WTC11 (cell line): ENCODE data around the gene SNTA1. TPM values are rescaled to one million over a fixed set of nuclear protein-coding genes. Genes with fewer than 3 reads are reported as not detected.

ENCODE experiments used
- ATAC-seq: fragments of 200-7000 bp; cut with Tn5 transposase; 2 replicates; pipeline ENCODE4 v1.10.0; 2021; ENCODE audit warnings: mild to moderate bottlenecking, moderate library complexity
- CTCF ChIA-PET: fragments of 300-600 bp; sonication (Branson Sonifier 250); formaldehyde crosslinking; loops from one replicate; lab custom pipeline; 2021; ENCODE audit warnings: antibody characterized with exemption; lab: Charles Lee
- POLR2A ChIA-PET: fragments of 350-600 bp; sonication (Branson Sonifier 250); formaldehyde crosslinking; loops from one replicate; lab custom pipeline; 2021; ENCODE audit warnings: antibody characterized with exemption; lab: Charles Lee
- DNase-seq: peaks from one replicate; pipeline ENCODE4 v3.0.0; 2021; ENCODE audit warnings: low spot score
- H3K27ac Mint-ChIP-seq: 2 replicates; pipeline ENCODE4 v1.8.0; 2021; ENCODE audit warnings: mixed read lengths
- H3K27me3 Mint-ChIP-seq: 2 replicates; pipeline ENCODE4 v1.8.0; 2021; ENCODE audit warnings: low read depth, mild to moderate bottlenecking, moderate library complexity, mixed read lengths
- H3K36me3 Mint-ChIP-seq: 2 replicates; pipeline ENCODE4 v1.8.0; 2021; ENCODE audit warnings: mixed read lengths
- H3K4me1 Mint-ChIP-seq: 2 replicates; pipeline ENCODE4 v1.8.0; 2022; ENCODE audit warnings: mixed read lengths
- H3K4me3 Mint-ChIP-seq: 2 replicates; pipeline ENCODE4 v1.8.0; 2021; ENCODE audit warnings: mild to moderate bottlenecking, moderate library complexity, mixed read lengths
- H3K9me3 Mint-ChIP-seq: 2 replicates; pipeline ENCODE4 v1.8.0; 2021; ENCODE audit warnings: mixed read lengths
- AFF4 ChIP-seq: sonication (generic); formaldehyde crosslinking; IDR thresholded peaks from 2 replicates; pipeline ENCODE4 v1.8.1; 2023; ENCODE audit warnings: mild to moderate bottlenecking, missing genetic modification reagents, borderline replicate concordance
- ARID4B ChIP-seq: sonication (generic); formaldehyde crosslinking; IDR thresholded peaks from 2 replicates; pipeline ENCODE4 v1.8.0; 2023; ENCODE audit warnings: missing genetic modification reagents, mild to moderate bottlenecking, borderline replicate concordance
- FOXJ3 ChIP-seq: sonication (generic); formaldehyde crosslinking; IDR thresholded peaks from 2 replicates; pipeline ENCODE4 v1.9.0; 2021; ENCODE audit warnings: missing genetic modification reagents, mild to moderate bottlenecking, borderline replicate concordance
- MAX ChIP-seq: sonication (generic); formaldehyde crosslinking; IDR thresholded peaks from 2 replicates; pipeline ENCODE4 v1.8.0; 2022; ENCODE audit warnings: mild to moderate bottlenecking, missing genetic modification reagents
- MXD4 ChIP-seq: fragments of 250-450 bp; sonication (Bioruptor Pico); IDR thresholded peaks from 2 replicates; pipeline ENCODE4 v1.8.0; 2021; ENCODE audit warnings: mild to moderate bottlenecking, moderate library complexity, borderline replicate concordance
- RELA ChIP-seq: sonication (generic); formaldehyde crosslinking; IDR thresholded peaks from 2 replicates; pipeline ENCODE4 v1.8.1; 2022; ENCODE audit warnings: missing genetic modification reagents, mild to moderate bottlenecking, borderline replicate concordance
- STAT6 ChIP-seq: sonication (generic); formaldehyde crosslinking; conservative IDR thresholded peaks from 2 replicates; pipeline ENCODE4 v1.8.1; 2023; ENCODE audit warnings: mild to moderate bottlenecking, low read depth, missing genetic modification reagents, moderate library complexity
- TEAD1 ChIP-seq: sonication (generic); formaldehyde crosslinking; IDR thresholded peaks from 2 replicates; pipeline ENCODE4 v1.8.0; 2022; ENCODE audit warnings: mild to moderate bottlenecking, missing genetic modification reagents
- USF2 ChIP-seq: sonication (generic); formaldehyde crosslinking; IDR thresholded peaks from 2 replicates; pipeline ENCODE4 v1.8.1; 2023; ENCODE audit warnings: mild to moderate bottlenecking, missing genetic modification reagents, moderate library complexity
- ZBTB43 ChIP-seq: sonication (generic); formaldehyde crosslinking; IDR thresholded peaks from 2 replicates; pipeline ENCODE4 v1.8.1; 2023; ENCODE audit warnings: mild to moderate bottlenecking, missing genetic modification reagents
- ZMAT4 ChIP-seq: fragments of 250-450 bp; sonication (Bioruptor Pico); IDR thresholded peaks from 2 replicates; pipeline ENCODE4 v1.9.0; 2021; ENCODE audit warnings: mild to moderate bottlenecking
- ZNF219 ChIP-seq: sonication (generic); formaldehyde crosslinking; IDR thresholded peaks from 2 replicates; pipeline ENCODE4 v1.8.0; 2023; ENCODE audit warnings: missing genetic modification reagents, mild to moderate bottlenecking, borderline replicate concordance
- ZNF232 ChIP-seq: sonication (generic); formaldehyde crosslinking; IDR thresholded peaks from 2 replicates; pipeline ENCODE4 v1.8.0; 2022; ENCODE audit warnings: mild to moderate bottlenecking, missing genetic modification reagents
- ZNF317 ChIP-seq: sonication (generic); formaldehyde crosslinking; IDR thresholded peaks from 2 replicates; pipeline ENCODE4 v1.8.1; 2023; ENCODE audit warnings: low read depth, mild to moderate bottlenecking, moderate library complexity, missing genetic modification reagents, borderline replicate concordance
- ZNF512 ChIP-seq: sonication (generic); formaldehyde crosslinking; IDR thresholded peaks from 2 replicates; pipeline ENCODE4 v1.8.1; 2022; ENCODE audit warnings: missing genetic modification reagents, borderline replicate concordance
- ZNF671 ChIP-seq: fragments of 250-450 bp; sonication (Bioruptor Pico); IDR thresholded peaks from 2 replicates; pipeline ENCODE4 v1.8.0; 2021; ENCODE audit warnings: mild to moderate bottlenecking
- total RNA-seq: library from RNA; stranded (reverse); gene quantifications from 3 replicates; pipeline ENCODE4 v1.2.3, GENCODE V29; 2021

The SNTA1 gene
- total RNA-seq, 1 experiment from 2014 or later, result 5.3 TPM

- CTCF ChIA-PET, result no interaction called here
- POLR2A ChIA-PET, result no interaction called here
These were observed 20.3 kb downstream of the SNTA1 start for GRCh38 chr20:33423141-33423834.

More at GRCh38 chr20:33423141-33423834, 20.3 kb downstream of the SNTA1 start:
- 0 out of 2 replicates have a peak, but pooled peaks cover under 1% of the 10 kb centered on the region for H3K4me1 Mint-ChIP-seq
- DNase-seq (no peak), ATAC-seq (no peak)
- TF ChIP-seq MXD4 (CRISPR knock-in tag), result no peak
- TF ChIP-seq ZNF512, result no peak
- no peak for TF ChIP-seq MAX
- no peak for TF ChIP-seq FOXJ3 (CRISPR knock-in tag)
- no peak for TF ChIP-seq ZBTB43 (CRISPR knock-in tag)
- no peak for TF ChIP-seq ZMAT4 (CRISPR knock-in tag)
- no peak for TF ChIP-seq STAT6 (CRISPR knock-in tag)
- no peak for TF ChIP-seq ZNF671
- no peak for TF ChIP-seq AFF4 (CRISPR knock-in tag)
- no peak for TF ChIP-seq TEAD1 (CRISPR knock-in tag)
- TF ChIP-seq USF2 (CRISPR knock-in tag), result no peak
- no peak for TF ChIP-seq ARID4B
- TF ChIP-seq RELA, result no peak
- TF ChIP-seq ZNF219 (CRISPR knock-in tag), result no peak
- no peak for TF ChIP-seq ZNF232 (CRISPR knock-in tag)
- no peak for TF ChIP-seq ZNF317 (CRISPR knock-in tag)
- no peaks in the 10 kb centered on the region for H3K36me3 Mint-ChIP-seq
- H3K4me3 Mint-ChIP-seq, result no peak overlapping the region
- H3K9me3 Mint-ChIP-seq, result no peaks in the 10 kb centered on the region
- no peak overlapping the region for H3K27ac Mint-ChIP-seq
- no peaks in the 10 kb centered on the region for H3K27me3 Mint-ChIP-seq
